HepG2 (cell line): ENCODE data around the gene CYBC1. TPM values are rescaled to one million over a fixed set of nuclear protein-coding genes. Genes with fewer than 3 reads are reported as not detected.
A peak's percentile ranks its signal among the peaks of the same experiment; 100 is the strongest.

Source experiments
- ATM ChIP-seq: fragments of 450-650 bp; IDR thresholded peaks from 2 replicates; pipeline ENCODE4 v1.7.1; 2017; ENCODE audit warnings: mild to moderate bottlenecking, borderline replicate concordance
- NFRKB ChIP-seq: fragments of 450-650 bp; IDR thresholded peaks from 2 replicates; pipeline ENCODE4 v1.6.1; 2017
- PHF21A ChIP-seq: sonication (generic); formaldehyde crosslinking; IDR thresholded peaks from 2 replicates; pipeline ENCODE4 v1.5.0; 2020; ENCODE audit warnings: mild to moderate bottlenecking, missing genetic modification reagents
- SAP130 ChIP-seq: IDR thresholded peaks from 2 replicates; pipeline ENCODE4 v1.6.1; 2016; ENCODE audit warnings: low read depth
- THAP11 ChIP-seq: IDR thresholded peaks from 2 replicates; pipeline ENCODE4 v1.6.1; 2016; ENCODE audit warnings: missing biosample characterization, missing genetic modification reagents
- ZFP36L1 ChIP-seq: sonication (generic); formaldehyde crosslinking; IDR thresholded peaks from 2 replicates; pipeline ENCODE4 v1.8.0; 2022; ENCODE audit warnings: mild to moderate bottlenecking, missing genetic modification reagents, moderate library complexity
- ZNF12 ChIP-seq: sonication (generic); formaldehyde crosslinking; IDR thresholded peaks from 2 replicates; pipeline ENCODE4 v1.5.0; 2020; ENCODE audit warnings: missing genetic modification reagents
- ZNF232 ChIP-seq: sonication (generic); formaldehyde crosslinking; IDR thresholded peaks from 2 replicates; pipeline ENCODE4 v1.4.0; 2020; ENCODE audit warnings: missing genetic modification reagents, borderline replicate concordance
- ZNF567 ChIP-seq: sonication (generic); formaldehyde crosslinking; IDR thresholded peaks from 2 replicates; pipeline ENCODE4 v1.8.1; 2023; ENCODE audit warnings: mild to moderate bottlenecking, missing genetic modification reagents, borderline replicate concordance
- ZSCAN30 ChIP-seq: sonication (generic); formaldehyde crosslinking; IDR thresholded peaks from 2 replicates; pipeline ENCODE4 v1.5.0; 2020; ENCODE audit warnings: mild to moderate bottlenecking, missing genetic modification reagents
- polyA plus RNA-seq, 8 experiments: library from polyadenylated mRNA; depleted of rRNA in 3 of 8; stranded (reverse) in 7 of 8; unstranded in 1 of 8; fragments of >200 nt; fragmentation: Illumina TruSeq in 4 of 8; extraction: Trizol in 4 of 8; gene quantifications; 2 replicates each; pipeline versions ENCODE4 v1.2.1 to v1.2.3, GENCODE V29; 2011 to 2016; ENCODE audit warnings: low read depth in 4 of 8, missing spikeins in 1 of 8, mixed read lengths in 1 of 8; ENCODE audit not compliant: insufficient read depth in 1 of 8
- total RNA-seq, 5 experiments: library from RNA; depleted of rRNA; stranded (reverse); fragments of >200 nt; fragmentation: Illumina TruSeq; extraction: Trizol; gene quantifications; 2 replicates each; pipeline ENCODE4 v1.2.3, GENCODE V29; 2016; ENCODE audit warnings: low read depth in 1 of 5
- TF ChIP-seq, protein P1 (sequence below), 2 experiments: sonication (generic) in 1 of 2; formaldehyde crosslinking in 1 of 2; IDR thresholded peaks; 2 replicates each; pipeline versions ENCODE4 v1.4.0 to v1.6.1; 2016 to 2020; ENCODE audit warnings: borderline replicate concordance in 1 of 2, low read depth in 1 of 2, mild to moderate bottlenecking in 1 of 2, missing genetic modification reagents in 1 of 2
- TF ChIP-seq, protein P2 (sequence below): sonication (generic); formaldehyde crosslinking; IDR thresholded peaks from 2 replicates; pipeline ENCODE4 v1.4.0; 2020; ENCODE audit warnings: missing genetic modification reagents, borderline replicate concordance
- TF ChIP-seq, protein P3 (sequence below): sonication (generic); formaldehyde crosslinking; IDR thresholded peaks from 2 replicates; pipeline ENCODE4 v1.4.0; 2020; ENCODE audit warnings: missing genetic modification reagents
- TF ChIP-seq, protein P4 (sequence below): sonication (generic); formaldehyde crosslinking; IDR thresholded peaks from 2 replicates; pipeline ENCODE4 v1.4.0; 2020; ENCODE audit warnings: mild to moderate bottlenecking, missing genetic modification reagents
- TF ChIP-seq, protein P5 (sequence below): sonication (generic); formaldehyde crosslinking; IDR thresholded peaks from 2 replicates; pipeline ENCODE4 v1.8.0; 2022; ENCODE audit warnings: missing genetic modification reagents, mild to moderate bottlenecking, borderline replicate concordance
- TF ChIP-seq, protein P6 (sequence below): sonication (generic); formaldehyde crosslinking; IDR thresholded peaks from 2 replicates; pipeline ENCODE4 v1.8.1; 2023; ENCODE audit warnings: mild to moderate bottlenecking, missing genetic modification reagents

CYBC1 gene
- total and polyA plus RNA-seq, 2 of the 13 experiments (the other 11 are each of a cell fraction or from before 2014, with no cell fraction given): 43.4 to 44.1 TPM

DNA sequence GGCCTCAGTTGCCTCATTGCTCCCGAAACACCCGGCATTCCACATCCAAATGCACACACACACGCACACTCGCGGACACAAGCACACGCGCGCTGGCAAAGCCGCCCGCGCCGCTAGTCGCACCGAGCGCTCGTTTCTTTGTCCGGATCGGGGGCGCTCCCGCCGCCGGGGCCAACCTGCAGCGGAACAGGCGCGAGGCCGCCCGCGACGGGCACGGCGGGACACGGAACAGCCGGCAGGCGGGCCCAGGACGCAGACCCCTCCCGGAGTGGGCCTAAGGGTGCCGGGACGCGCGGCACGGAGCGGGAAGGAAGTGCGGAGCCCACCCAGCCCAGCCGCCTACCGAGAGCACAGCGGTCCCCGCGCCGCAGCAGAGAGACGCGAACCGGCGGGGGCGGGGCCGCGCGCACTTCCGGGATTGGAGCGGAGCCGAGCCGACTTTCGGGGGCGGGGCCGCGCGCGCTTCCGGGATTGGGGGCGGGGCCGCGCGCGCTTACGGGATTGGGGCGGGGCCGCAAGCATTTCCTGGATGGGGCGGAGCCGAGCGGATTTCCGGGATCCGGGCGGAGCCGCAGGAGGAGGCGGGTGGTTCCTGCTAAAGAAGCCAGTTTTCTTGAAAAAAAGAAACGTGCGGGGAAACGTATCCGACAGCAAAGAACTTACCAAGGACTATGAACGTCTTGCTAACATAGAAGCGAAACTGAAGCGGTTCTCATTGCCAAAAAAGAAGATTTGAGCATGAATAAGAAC is at the start of gene CYBC1 (continued):
- TF ChIP-seq, protein P1, sequence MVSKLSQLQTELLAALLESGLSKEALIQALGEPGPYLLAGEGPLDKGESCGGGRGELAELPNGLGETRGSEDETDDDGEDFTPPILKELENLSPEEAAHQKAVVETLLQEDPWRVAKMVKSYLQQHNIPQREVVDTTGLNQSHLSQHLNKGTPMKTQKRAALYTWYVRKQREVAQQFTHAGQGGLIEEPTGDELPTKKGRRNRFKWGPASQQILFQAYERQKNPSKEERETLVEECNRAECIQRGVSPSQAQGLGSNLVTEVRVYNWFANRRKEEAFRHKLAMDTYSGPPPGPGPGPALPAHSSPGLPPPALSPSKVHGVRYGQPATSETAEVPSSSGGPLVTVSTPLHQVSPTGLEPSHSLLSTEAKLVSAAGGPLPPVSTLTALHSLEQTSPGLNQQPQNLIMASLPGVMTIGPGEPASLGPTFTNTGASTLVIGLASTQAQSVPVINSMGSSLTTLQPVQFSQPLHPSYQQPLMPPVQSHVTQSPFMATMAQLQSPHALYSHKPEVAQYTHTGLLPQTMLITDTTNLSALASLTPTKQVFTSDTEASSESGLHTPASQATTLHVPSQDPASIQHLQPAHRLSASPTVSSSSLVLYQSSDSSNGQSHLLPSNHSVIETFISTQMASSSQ (IDR thresholded peaks at IDR 0.05; ENCODE audit: low read depth): no peak
- TF ChIP-seq, protein P1 (CRISPR knock-in tag; IDR thresholded peaks at IDR 0.05; ENCODE audit: borderline replicate concordance): peak; percentile 72
- no peak for TF ChIP-seq ZNF567
- peak; percentile 87 for TF ChIP-seq THAP11 (CRISPR knock-in tag)
- TF ChIP-seq, protein P2, sequence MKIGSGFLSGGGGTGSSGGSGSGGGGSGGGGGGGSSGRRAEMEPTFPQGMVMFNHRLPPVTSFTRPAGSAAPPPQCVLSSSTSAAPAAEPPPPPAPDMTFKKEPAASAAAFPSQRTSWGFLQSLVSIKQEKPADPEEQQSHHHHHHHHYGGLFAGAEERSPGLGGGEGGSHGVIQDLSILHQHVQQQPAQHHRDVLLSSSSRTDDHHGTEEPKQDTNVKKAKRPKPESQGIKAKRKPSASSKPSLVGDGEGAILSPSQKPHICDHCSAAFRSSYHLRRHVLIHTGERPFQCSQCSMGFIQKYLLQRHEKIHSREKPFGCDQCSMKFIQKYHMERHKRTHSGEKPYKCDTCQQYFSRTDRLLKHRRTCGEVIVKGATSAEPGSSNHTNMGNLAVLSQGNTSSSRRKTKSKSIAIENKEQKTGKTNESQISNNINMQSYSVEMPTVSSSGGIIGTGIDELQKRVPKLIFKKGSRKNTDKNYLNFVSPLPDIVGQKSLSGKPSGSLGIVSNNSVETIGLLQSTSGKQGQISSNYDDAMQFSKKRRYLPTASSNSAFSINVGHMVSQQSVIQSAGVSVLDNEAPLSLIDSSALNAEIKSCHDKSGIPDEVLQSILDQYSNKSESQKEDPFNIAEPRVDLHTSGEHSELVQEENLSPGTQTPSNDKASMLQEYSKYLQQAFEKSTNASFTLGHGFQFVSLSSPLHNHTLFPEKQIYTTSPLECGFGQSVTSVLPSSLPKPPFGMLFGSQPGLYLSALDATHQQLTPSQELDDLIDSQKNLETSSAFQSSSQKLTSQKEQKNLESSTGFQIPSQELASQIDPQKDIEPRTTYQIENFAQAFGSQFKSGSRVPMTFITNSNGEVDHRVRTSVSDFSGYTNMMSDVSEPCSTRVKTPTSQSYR: peak; percentile 77; the same call in 1 of the 2 replicates
- TF ChIP-seq, protein P3, sequence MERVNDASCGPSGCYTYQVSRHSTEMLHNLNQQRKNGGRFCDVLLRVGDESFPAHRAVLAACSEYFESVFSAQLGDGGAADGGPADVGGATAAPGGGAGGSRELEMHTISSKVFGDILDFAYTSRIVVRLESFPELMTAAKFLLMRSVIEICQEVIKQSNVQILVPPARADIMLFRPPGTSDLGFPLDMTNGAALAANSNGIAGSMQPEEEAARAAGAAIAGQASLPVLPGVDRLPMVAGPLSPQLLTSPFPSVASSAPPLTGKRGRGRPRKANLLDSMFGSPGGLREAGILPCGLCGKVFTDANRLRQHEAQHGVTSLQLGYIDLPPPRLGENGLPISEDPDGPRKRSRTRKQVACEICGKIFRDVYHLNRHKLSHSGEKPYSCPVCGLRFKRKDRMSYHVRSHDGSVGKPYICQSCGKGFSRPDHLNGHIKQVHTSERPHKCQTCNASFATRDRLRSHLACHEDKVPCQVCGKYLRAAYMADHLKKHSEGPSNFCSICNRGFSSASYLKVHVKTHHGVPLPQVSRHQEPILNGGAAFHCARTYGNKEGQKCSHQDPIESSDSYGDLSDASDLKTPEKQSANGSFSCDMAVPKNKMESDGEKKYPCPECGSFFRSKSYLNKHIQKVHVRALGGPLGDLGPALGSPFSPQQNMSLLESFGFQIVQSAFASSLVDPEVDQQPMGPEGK (CRISPR knock-in tag): peak; percentile 58; the same call in 1 of the 2 replicates
- TF ChIP-seq ZNF232: peak; percentile 68; the same call in 1 of the 2 replicates
- TF ChIP-seq PHF21A (CRISPR knock-in tag): peak; percentile 61; the same call in 1 of the 2 replicates
- TF ChIP-seq, protein P4, sequence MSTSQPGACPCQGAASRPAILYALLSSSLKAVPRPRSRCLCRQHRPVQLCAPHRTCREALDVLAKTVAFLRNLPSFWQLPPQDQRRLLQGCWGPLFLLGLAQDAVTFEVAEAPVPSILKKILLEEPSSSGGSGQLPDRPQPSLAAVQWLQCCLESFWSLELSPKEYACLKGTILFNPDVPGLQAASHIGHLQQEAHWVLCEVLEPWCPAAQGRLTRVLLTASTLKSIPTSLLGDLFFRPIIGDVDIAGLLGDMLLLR (CRISPR knock-in tag): peak; percentile 93; the same call in 1 of the 2 replicates
- no peak for TF ChIP-seq ZNF12 (CRISPR knock-in tag)
- TF ChIP-seq, protein P5, sequence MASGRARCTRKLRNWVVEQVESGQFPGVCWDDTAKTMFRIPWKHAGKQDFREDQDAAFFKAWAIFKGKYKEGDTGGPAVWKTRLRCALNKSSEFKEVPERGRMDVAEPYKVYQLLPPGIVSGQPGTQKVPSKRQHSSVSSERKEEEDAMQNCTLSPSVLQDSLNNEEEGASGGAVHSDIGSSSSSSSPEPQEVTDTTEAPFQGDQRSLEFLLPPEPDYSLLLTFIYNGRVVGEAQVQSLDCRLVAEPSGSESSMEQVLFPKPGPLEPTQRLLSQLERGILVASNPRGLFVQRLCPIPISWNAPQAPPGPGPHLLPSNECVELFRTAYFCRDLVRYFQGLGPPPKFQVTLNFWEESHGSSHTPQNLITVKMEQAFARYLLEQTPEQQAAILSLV: peak; percentile 98; the same call in 1 of the 2 replicates
- TF ChIP-seq ZSCAN30 (CRISPR knock-in tag): no peak
- 0 out of 2 replicates have a peak, but pooled peaks have one; percentile 64 for TF ChIP-seq ZFP36L1 (CRISPR knock-in tag)
- no peak for TF ChIP-seq ATM
- TF ChIP-seq, protein P6, sequence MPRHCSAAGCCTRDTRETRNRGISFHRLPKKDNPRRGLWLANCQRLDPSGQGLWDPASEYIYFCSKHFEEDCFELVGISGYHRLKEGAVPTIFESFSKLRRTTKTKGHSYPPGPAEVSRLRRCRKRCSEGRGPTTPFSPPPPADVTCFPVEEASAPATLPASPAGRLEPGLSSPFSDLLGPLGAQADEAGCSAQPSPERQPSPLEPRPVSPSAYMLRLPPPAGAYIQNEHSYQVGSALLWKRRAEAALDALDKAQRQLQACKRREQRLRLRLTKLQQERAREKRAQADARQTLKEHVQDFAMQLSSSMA (CRISPR knock-in tag): no peak
- TF ChIP-seq NFRKB: no peak
- TF ChIP-seq SAP130 (CRISPR knock-in tag): peak; percentile 99
